ENCODE data around the gene ESYT2.
"Not testable (repeated sequence)": the region's sequence is repeated elsewhere in the genome, so short reads cannot be mapped to it uniquely, and the experiment has no call there.

The ESYT2 gene

GRCh38 chr7:158829342-158830210 is at the start of gene ESYT2:
ESYT2 (minus strand) TSS chr7:158829509; CDS start chr7:158829418, 91 bp downstream.
- no peak for DNase-seq

GRCh38 chr7:158878151-158879079 is 49.1 kb upstream of the ESYT2 start:
- DNase-seq, result peak; percentile 54

GRCh38 chr7:158876984-158877383 is 47.7 kb upstream of the ESYT2 start:
- DNase-seq, result no peak

- DNase-seq, result no peak
Measured at GRCh38 chr7:158869876-158870275, 40.6 kb upstream of the ESYT2 start.

- DNase-seq, result no peak
Measured at GRCh38 chr7:158868764-158869410, 39.6 kb upstream of the ESYT2 start.

- no peak for DNase-seq
Measured at GRCh38 chr7:158867214-158867984, 38.1 kb upstream of the ESYT2 start.

GRCh38 chr7:158865977-158866376 is 36.7 kb upstream of the ESYT2 start:
- DNase-seq, result no peak

- DNase-seq, result no peak
Measured at GRCh38 chr7:158865462-158865922, 36.2 kb upstream of the ESYT2 start.

- DNase-seq, result no peak
Measured at GRCh38 chr7:158864833-158865232, 35.5 kb upstream of the ESYT2 start.

- no peak for DNase-seq
Measured at GRCh38 chr7:158864507-158864820, 35.2 kb upstream of the ESYT2 start.

GRCh38 chr7:158863611-158864506 is 34.5 kb upstream of the ESYT2 start:
- no peak for DNase-seq

GRCh38 chr7:158862985-158863610 is 33.8 kb upstream of the ESYT2 start:
- not testable (repeated sequence) for DNase-seq

GRCh38 chr7:158861936-158862704 is 32.8 kb upstream of the ESYT2 start:
- DNase-seq, result no peak

GRCh38 chr7:158861004-158861787 is 31.9 kb upstream of the ESYT2 start:
- DNase-seq, result no peak

- DNase-seq, result no peak
Measured at GRCh38 chr7:158860394-158860793, 31.1 kb upstream of the ESYT2 start.

GRCh38 chr7:158858592-158859503 is 29.5 kb upstream of the ESYT2 start:
- DNase-seq, result no peak

GRCh38 chr7:158856883-158857668 is 27.8 kb upstream of the ESYT2 start:
- DNase-seq, result no peak
